ENCODE data around the gene KRTAP6-1. TPM values are rescaled to one million over a fixed set of nuclear protein-coding genes. Genes with fewer than 3 reads are reported as not detected.

KRTAP6-1 gene, protein sequence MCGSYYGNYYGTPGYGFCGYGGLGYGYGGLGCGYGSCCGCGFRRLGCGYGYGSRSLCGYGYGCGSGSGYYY
- not detected for total RNA-seq

DNA sequence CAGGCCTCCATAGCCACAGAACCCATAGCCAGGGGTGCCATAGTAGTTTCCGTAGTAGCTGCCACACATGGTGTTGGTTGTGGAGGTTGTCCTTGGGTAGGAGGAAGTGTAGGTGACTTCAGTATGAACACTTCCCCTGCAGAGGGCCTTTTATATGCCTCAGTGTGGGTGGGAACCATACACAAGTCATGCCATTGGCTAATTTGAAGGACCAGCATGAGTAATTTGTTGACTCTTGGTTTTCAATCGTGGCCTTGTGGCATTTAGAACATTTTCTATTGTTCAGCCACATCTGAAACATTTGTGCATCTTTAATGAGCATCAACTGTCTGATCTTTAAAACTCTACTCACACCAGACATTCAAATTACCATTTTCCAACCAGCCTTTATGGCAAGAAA is at the start of gene KRTAP6-1:
Gene KRTAP6-1, minus strand, starts transcription at position 95 of the 400 bp plus-strand sequence. Its CDS starts 26 bp downstream, at position 69.
- no peak for ATAC-seq

DNA sequence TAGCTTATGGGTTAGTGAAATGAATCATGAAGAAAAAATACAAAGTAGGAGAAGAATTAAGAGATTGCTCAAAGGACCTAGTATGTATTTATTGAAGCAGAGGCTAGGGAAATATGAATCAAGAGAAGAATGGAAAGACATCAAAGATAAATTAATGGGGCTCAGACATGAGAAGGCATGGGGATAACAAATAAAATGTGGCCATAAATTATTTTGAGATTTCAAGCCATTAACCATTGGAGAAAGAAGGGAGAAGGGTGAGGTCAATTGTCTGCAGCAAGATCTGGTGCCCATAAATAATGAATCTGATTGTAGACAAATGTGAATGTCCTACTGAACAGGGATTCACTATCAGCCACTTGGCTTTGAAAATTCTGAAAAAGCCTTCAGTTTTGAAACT is 39.2 kb upstream of the KRTAP6-1 start:
- ATAC-seq = no peak

DNA sequence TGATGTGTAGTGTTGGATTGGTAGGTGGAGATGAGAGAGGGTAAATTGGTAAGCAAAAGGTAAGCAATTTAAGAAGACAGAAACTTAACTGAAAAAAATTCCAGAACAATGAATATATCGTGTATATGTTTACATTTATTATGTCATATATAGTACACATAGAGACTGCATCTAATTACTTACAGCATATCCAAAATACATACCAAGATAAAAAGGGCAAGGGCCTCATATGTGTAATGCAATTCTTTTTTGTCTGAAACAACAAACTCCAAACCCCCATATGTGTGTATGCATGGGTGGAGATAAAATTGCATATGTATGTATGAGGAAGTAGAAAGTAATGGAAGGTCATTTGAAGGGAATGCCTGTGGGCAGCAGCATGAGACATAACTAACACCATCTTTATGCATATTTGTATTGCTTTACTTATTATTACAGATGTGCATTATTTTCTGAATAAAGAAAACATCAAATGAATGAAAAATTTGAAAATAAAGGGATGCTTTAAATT is 33.2 kb upstream of the KRTAP6-1 start:
- no peak for ATAC-seq

DNA sequence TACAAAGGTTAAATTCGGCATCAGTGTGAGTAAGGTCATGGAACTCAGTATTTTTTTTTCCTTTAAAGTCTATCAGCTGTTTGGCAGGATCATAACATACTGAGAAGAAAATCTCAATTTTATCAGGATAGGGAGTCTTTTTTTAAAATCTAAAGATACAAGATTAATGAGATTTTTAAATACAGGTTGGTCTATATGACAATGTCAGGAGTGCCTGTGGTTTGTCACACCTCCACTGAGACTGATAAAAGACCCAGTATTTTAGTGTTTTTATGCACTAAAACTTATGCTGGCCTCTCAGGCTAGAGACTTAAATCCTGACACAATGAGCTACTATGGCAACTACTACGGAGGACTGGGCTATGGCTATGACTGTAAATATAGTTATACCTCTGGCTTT is 28.8 kb upstream of the KRTAP6-1 start, which contains the start of gene KRTAP20-3:
Gene KRTAP20-3, plus strand, starts transcription at position 301 of the 400 bp plus-strand sequence.
- ATAC-seq = no peak

DNA sequence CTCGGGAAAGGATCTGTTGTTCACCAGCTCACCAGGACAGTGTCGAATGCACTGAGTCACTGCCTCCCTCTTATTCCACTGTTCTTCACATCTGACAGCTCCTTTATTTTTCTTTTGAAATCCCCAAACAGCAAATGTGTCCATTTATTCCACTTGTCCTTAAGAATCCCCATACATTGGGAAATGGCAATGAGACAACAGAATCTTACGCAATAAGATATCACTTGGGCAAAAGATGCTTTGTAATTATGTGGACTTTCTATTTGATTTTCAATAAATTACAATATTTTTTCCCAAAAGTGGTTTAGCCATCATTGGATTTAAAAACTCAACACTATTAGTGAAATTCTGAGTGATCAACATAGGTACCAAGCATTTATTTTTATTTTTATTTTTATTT is 25.0 kb upstream of the KRTAP6-1 start:
- ATAC-seq = no peak

DNA sequence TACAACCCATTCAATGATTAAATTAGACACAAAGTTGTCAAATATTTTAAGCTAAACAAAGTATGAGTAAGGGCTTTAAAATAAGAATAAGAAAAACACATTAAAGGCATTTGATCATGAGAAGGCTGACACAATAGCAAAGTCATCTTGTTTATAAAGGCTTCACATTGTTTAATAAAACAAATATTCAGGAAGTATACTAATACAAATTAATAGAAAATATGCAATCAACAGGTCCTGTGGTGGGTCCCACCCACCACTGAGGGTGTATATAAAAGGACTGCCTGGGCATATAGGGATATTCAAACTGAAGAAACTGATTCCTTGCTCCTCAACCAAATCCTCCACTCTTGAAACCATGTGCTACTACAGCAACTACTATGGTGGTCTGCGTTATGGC is 21.2 kb upstream of the KRTAP6-1 start, which contains the start of gene KRTAP20-2:
Gene KRTAP20-2, plus strand, starts transcription at position 301 of the 400 bp plus-strand sequence. Its CDS starts 58 bp downstream, at position 359.
- ATAC-seq = no peak

DNA sequence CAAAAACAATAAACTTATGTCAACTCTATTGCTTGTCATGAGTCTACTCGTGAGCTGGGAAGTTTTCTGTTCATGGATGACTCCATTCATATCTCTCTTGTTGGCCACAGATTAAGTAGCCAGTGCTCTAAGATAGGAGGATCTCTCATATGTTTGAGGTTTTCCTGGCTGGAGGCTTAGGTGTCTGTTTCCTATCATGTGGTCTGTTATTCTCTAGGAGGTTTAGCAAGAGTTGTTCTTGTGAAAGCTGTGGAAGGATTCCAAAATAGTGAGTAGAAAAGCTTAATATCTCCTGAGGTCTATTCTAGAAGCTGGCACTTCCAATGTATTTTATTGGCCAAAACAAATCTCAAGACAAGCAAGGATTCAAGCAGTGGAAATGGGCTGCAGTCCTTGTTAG is 15.5 kb upstream of the KRTAP6-1 start:
- no peak for ATAC-seq

DNA sequence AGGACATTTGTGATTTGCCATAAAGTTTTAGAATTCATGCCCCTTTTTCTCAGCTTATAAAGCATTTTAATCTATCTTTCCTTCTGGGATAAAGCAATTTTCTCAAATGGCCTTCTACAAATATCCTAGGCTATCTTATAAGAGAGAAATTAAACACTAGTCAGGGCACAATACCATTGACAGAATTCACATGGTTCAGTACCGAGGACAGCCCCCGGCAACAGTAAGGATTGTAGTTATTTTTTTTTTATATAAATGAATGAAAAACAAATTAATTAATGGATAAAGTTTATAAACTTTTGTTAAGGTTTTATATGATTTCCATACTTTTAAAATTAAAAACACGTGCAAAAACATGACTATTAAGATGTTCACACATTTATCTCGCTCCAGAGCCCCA is 14.4 kb upstream of the KRTAP6-1 start:
- no peak for ATAC-seq

DNA sequence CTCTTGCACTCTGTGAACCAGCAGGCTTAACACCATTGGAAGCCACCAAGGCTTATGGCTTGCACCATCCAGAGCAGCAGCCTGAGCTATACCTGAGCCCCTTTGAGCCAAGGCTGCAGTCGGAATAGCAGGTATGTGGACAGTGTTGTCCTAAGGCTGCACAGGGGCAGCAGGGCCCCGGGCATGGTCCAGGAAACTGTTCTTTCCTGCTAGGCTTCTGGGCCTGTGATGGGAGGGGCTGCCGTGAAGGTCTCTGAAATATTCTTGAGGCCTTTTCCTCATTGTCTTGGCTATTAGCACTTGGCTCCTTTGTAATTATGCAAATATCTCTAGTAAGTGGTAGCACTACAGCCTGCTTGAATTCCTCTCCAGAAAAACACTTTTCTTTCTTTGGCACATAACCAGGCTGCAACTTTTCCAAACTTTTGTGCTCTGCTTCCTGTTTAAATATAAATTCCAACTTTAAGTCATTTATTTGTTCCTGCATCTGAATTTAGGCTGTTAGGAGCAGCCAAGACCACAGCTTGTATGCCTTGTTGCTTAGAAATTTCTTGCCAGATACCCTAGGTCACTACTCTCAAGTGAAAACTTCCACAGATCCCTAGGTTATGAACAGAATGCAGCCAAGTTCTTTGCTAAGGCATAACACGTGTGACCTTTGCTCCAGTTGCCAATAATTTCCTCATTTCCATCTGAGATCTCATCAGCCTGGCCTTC is 11.9 kb upstream of the KRTAP6-1 start:
- no peak for ATAC-seq

DNA sequence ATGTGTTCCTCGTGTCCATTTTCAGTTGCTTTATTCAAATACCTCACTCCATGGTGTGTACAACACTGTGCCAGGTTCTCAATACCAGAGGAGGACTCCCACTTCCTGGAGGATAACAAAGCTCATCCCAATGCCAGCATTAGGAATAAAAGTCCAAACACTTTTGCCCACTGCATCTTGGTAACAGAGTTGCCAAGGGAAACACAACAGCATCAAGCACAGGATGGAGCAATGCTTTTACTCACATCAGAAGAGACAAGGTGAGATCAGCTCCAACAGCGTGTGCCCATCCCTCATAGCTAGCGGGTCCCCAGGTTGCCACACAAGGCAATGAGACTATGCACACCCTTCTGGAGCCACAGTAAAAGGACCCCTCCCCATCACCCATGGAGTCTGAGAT is 9.6 kb upstream of the KRTAP6-1 start:
- ATAC-seq = no peak

DNA sequence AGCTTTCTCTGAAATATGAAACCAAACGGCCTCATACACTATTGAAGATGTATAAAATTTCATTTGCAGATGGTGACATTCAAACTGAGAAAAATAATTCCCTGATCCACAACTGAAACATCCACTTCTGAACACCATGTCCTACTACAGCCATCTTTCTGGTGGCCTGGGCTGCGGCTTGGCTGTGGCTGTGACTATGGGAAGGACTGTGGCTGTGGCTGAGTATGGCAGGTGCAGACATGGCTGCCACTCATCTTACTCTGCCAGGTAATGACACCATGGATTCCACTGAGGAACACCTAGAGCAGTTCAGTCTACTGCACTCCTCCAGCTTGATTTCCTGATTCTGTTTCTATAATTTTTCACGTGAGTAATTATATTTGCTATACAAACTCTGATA is 6.8 kb upstream of the KRTAP6-1 start, which contains the start of gene KRTAP20-4:
Gene KRTAP20-4, plus strand, starts transcription at position 106 of the 400 bp plus-strand sequence.
- no peak for ATAC-seq

DNA sequence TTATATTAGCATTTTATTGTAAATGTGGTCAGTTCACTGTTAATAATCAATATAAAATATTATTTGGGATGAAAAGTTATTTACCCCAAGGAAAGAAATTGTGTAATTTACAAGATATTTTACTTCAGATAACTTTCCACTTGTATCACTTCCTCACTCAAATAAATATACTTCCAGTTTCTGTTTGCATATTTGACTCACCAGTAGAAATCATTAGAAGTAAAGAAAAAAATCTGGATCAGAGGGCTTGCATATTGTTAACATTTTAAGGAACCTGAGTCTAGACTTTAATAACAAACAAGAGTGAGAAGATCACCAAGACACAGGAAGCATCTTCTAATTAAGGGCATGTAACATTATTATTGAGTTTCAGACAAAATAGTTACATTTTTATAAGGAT is 6.3 kb upstream of the KRTAP6-1 start:
- no peak for ATAC-seq

DNA sequence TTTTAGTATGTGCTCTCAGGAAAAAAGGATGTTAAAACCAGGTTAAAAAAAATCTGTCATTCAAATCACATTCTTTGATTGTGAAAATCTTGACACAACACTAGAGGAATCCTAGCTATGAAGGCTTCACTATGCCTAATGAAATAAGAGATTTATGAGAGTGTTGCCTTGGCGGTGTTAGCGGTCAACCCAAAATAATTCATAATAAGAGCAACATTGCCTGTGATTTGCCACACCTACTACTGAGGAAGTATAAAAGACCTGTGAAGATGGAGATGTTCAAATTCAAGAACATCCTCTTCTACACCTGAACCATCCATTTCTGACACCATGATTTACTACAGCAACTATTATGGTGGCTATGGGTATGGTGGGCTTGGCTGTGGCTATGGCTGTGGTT is 2.4 kb upstream of the KRTAP6-1 start, which contains the start of gene KRTAP20-1:
Gene KRTAP20-1, plus strand, starts transcription at position 301 of the 400 bp plus-strand sequence. Its CDS starts 30 bp downstream, at position 331.
- no peak for ATAC-seq

DNA sequence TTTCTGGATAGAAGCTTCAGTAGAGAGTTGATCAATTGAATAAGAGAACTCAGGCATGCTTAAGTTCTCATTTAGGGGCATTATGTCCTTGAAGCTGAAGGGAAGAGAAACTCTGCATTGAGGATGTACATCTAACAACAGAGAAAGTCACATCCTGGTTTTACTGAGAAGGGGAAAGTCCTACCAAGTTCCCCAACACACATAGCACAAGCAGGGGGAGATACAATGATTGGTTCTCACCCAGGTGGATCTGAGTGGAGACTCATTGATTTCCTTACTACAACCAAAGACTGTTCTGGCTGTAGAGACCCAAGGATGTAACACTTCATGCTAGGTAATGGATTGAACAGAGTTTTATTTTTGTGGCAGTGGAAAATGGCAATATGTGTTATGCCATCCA is 1.5 kb upstream of the KRTAP6-1 start:
- no peak for ATAC-seq

DNA sequence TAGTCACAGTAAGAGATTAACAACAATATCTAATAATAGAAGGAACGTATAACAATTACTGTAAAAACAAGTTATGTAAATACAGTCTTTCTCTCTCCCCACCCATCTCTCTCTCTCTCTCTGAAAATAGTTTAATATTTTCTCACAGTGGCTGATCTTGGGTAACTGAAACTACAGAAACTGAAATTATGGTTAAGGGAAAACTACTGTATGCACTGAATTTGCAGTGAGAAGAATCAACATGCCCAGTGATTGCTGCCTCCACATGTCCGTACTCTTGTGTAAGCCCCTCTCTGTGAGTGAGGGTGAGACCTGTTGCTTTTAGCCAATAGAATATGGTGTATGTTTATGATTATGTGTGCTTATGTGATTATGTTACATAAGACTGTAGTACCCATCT is 1.6 kb downstream of the KRTAP6-1 start:
- ATAC-seq = no peak

DNA sequence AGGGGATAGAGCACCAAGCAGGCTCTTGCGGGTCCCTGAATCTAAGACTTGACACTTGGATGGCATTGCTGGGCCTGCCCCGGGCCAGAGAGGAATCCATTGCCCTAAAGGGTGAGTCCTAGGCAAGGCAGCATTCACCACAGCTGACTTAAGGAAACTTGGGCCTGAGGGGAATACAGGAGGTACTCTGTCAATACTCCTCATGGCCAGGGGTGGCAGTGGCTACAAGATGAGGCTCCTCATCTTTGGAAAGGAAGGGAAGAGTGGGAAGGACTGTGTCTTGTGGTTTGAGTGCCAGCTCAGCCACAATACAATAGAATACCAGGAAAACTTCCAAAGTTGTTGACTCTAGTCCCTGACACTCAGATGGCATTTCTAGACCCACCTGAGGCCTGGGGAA is 7.8 kb downstream of the KRTAP6-1 start:
- ATAC-seq = no peak

DNA sequence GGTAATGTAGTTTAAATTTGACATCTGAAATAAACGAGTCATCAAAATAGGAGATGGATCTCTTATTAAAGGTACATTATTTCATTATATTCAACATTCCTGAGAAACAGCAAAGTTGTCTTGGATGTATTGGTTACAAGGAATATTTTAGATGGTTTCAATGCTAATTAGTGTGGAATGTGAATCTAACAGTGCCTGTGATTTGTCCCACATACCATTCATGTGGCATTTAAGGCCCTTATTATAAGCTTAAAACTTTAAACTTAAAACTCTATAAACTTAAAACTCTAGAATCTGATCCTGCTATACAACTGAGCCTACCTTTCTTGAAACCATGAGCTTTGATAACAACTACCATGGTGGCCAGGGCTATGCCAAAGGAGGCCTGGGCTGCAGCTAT is 12.9 kb downstream of the KRTAP6-1 start, which contains the start of gene KRTAP22-1:
Gene KRTAP22-1, plus strand, starts transcription at position 301 of the 400 bp plus-strand sequence.
- no peak for ATAC-seq

DNA sequence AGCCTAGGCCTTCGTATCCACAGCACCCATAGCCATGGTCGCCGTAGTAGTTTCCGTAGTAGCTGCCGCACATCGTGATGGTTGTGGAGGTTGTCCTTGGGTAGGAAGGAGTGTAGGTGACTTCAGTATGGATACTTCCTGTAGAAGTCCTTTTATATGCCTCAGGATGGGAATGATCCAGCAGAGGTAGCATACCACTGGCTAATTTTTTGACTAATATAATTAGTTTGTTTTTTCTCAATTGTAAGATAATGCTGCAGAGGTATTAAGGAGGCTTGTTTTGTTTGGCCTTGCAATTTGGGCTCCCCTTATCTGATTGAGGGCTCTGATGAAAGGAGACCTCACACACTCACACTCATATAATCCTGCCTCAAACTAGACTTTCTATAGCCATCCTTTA is 14.9 kb downstream of the KRTAP6-1 start, which contains the start of gene KRTAP6-2:
Gene KRTAP6-2, minus strand, starts transcription at position 101 of the 400 bp plus-strand sequence. Its CDS starts 28 bp downstream, at position 73.
- no peak for ATAC-seq

DNA sequence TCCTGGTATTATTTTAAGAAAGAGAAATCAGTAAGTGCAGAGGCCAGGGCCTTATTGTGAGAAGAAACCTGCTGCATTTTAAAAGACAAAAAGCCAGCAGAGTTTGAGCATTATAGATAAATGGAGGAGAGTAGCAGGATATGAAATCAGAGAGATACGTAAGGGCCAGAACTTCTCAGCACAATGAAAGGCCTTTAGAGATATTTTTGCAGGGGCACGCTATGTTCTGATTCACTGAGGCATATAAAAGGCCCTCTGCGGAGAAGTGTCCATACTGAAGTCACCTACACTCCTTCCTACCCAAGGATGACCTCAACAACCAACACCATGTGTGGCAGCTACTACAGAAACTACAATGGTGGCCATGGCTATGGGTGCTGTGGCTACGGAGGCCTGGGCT is 21.6 kb downstream of the KRTAP6-1 start, which contains the start of gene KRTAP6-3:
Gene KRTAP6-3, plus strand, starts transcription at position 301 of the 400 bp plus-strand sequence. Its CDS starts 6 bp downstream, at position 307.
- no peak for ATAC-seq

DNA sequence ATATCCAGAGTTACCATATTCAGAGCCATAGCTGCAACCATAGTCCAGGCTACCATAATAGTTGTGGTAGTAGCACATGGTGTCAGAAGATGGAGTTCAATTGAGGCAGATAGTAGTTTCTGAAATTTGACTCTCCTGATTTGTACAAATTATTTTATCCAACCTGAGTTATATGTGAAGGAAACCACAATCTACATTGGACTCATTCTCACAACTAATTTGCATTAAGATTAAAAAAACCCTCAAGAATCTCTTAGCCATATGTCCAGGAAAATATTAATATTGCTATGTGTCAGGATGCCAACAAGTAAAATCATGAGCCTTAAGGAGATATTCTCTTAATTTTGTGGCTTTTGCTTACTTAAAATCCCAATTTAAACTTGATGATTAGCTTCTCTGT is 23.4 kb downstream of the KRTAP6-1 start, which contains the start of gene KRTAP22-2:
Gene KRTAP22-2, minus strand, starts transcription at position 101 of the 400 bp plus-strand sequence.
- no peak for ATAC-seq

DNA sequence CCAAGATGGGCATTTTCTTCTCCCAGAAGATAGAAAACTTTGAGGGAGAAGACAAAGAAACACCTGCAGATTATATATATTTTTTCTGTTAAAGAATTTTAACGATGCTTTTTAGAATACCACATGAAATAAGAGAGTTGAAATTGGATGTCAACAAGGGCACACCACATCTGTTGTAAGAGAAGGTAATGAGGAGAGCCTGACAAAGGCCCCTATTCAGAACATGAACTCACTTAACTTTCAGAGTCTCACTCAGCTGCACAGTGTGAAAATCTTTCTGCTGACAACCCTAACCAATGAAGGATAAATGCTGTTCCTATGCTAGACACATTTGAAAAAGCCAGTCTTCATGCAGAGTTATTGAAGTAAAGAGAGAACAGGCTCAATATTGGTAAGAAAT is 30.9 kb downstream of the KRTAP6-1 start:
- ATAC-seq = no peak

DNA sequence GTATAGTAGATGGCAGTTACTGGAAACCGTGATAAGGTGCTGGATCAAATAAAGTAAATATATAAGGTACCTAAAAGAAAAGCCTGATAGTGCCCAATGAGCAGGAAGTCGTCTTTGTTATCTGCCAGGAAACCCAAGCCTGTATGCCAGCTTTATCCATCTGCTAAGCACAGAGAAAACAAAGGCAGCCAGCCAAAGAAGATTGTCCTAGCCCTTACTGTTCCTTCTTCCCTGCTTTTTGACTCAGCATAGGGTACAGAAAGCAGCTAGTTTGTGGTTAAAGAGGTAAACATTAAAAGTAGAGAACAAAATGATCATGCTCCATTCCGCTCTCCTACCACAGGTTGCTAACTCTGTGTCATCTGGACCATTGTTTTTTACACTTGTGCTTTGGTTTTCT is 33.6 kb downstream of the KRTAP6-1 start:
- ATAC-seq = no peak

DNA sequence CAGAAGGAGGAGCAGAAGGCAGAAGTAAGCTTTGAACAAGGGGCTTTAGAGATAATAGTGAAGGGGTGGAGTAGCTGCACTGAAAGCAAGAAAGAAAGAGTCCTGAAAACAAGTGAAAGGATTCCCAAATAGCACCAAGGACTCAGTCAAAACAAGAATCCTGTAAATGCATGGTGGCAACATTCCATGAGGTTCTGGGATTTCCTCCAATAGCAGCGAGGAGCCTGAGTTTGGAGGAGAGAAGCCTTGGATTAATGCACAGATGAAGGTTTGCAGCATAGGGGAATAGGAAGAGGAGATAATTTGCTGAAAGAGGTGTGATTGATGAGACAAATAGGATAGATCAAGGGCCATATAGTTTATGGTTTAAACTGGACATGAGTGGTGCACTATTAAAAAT is 34.4 kb downstream of the KRTAP6-1 start:
- no peak for ATAC-seq

DNA sequence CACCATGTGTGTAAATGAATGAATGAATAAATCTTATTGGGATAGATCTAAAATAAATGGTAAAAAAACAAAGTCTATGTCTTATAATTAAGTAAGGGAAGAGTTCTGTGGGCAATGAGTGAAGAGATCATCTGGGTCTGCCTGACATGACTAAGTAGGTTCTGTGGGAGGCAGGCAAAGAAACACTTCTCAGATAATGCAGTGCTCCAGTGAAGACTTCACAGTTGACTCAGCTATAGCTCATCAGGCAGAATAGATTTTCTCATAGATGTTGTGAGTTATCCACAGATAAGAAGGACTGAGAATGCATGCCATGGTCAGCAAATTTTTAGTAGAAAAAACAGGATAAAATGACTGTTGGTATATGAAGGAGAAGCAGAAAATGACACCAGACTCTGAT is 36.0 kb downstream of the KRTAP6-1 start:
- ATAC-seq = no peak

All from esophagus mucosa (tissue), 1 donor.